ENCODE results near the gene CCDC28B. TPM values are rescaled to one million over a fixed set of nuclear protein-coding genes. Genes with fewer than 3 reads are reported as not detected.

CCDC28B gene
- total and polyA plus RNA-seq, 2 of the 13 experiments (the other 11 are each of a cell fraction or from before 2014, with no cell fraction given), result 2.6 to 3.5 TPM

- TF ChIP-seq RERE (CRISPR knock-in tag; IDR thresholded peaks at IDR 0.05; ENCODE audit: low read depth) (no peak), YEATS4 (CRISPR knock-in tag; IDR thresholded peaks at IDR 0.05; ENCODE audit: borderline replicate concordance) (no peak), NR2F1 (CRISPR knock-in tag; IDR thresholded peaks at IDR 0.05) (no peak)
Observed at GRCh38 chr1:32232558-32233304, 32.3 kb downstream of the CCDC28B start (continued).

GRCh38 chr1:32234792-32235191, 34.4 kb downstream of the CCDC28B start:
- peak; percentile 19; the same call in 2 of the 3 replicates for ATAC-seq
- no TSS peak for BruUV-seq (replicated peaks)
- no peak overlapping the region for H3K4me3 ChIP-seq (replicated peaks in 1 of 3; ENCODE audit: insufficient read depth in 1 of 3, low read depth in 2 of 3, low read length in 3 of 3)
- H4K20me1 ChIP-seq (ENCODE audit: insufficient read depth, low read length), result no peaks in the 10 kb centered on the region
- peaks cover 4 to 14% of the 10 kb centered on the region in 2 experiments; a peak in 4 of 5 replicates for H3K36me3 ChIP-seq (replicated peaks in 1 of 2; ENCODE audit: control insufficient read depth in 1 of 2, insufficient read depth in 2 of 2, low read length in 2 of 2)
- POLR2A ChIA-PET, result interaction anchor here (1.5 to 4.0 kb wide), 3 partner anchors 15 to 87 kb away, joined by 3 to 22 read pairs (median 6); partner anchors contain the start of gene LCK
- 93% methylated on average over 4 of the region's 7 CpGs for WGBS (ENCODE audit: low lambda C conversion rate)
- no peak overlapping the region for H2AFZ ChIP-seq (ENCODE audit: low read length)
- no peaks in the 10 kb centered on the region for H3K79me2 ChIP-seq (ENCODE audit: insufficient read depth, low read length)
- no peak overlapping the region for H3K27ac ChIP-seq (ENCODE audit: extremely low read length, insufficient read depth, low read length)
- no peak for DNase-seq (ENCODE audit: low spot score)
- H3K27me3 ChIP-seq (ENCODE audit: control insufficient read depth in 1 of 2, insufficient read depth in 2 of 2, low read length in 2 of 2), result no peaks in the 10 kb centered on the region
- FAIRE-seq, result no peak
- CTCF ChIA-PET (ENCODE audit: low intra/inter-chr PET ratio, low total read pairs), result no interaction called here
- H3K9me3 ChIP-seq (ENCODE audit: low read length), result no peaks in the 10 kb centered on the region
- in situ Hi-C loops (cut with HindIII; ENCODE audit: extremely low pct_ligation_motif_present, low pct_unique_long_range_greater_than_20kb), result no loop called here
- H3K9ac ChIP-seq (ENCODE audit: insufficient read depth, low read depth, low read length), result no peak overlapping the region
- intact Hi-C loops (cut with micrococcal nuclease; ENCODE audit: unreplicated experiment), result no loop called here
- H3K4me1 ChIP-seq (ENCODE audit: insufficient read depth, low read length), result peaks cover 14% of the 10 kb centered on the region
- H3K4me2 ChIP-seq (ENCODE audit: low read depth, low read length), result no peak overlapping the region
- TF ChIP-seq EED (CRISPR knock-in tag; IDR thresholded peaks at IDR 0.05) (no peak), ZNF816 (CRISPR knock-in tag; IDR thresholded peaks at IDR 0.05; ENCODE audit: borderline replicate concordance) (no peak), FOXP4 (CRISPR knock-in tag; IDR thresholded peaks at IDR 0.05) (no peak), STAG1 (CRISPR knock-in tag; IDR thresholded peaks at IDR 0.05) (peak; percentile 6; the same call in 1 of the 2 replicates), GMEB2 (CRISPR knock-in tag; IDR thresholded peaks at IDR 0.05; ENCODE audit: low read depth) (no peak), MXD4 (CRISPR knock-in tag; IDR thresholded peaks at IDR 0.05) (no peak), MAZ (IDR thresholded peaks at IDR 0.05; ENCODE audit: borderline replicate concordance, low read depth, low read length) (no peak), MAZ (CRISPR knock-in tag; IDR thresholded peaks at IDR 0.05; ENCODE audit: low read depth) (no peak)
